ENCODE measurements around the gene CLK3. TPM values are rescaled to one million over a fixed set of nuclear protein-coding genes. Genes with fewer than 3 reads are reported as not detected.

The CLK3 gene
- polyA plus RNA-seq, 2 of the 4 experiments (the other 2 are of a cell fraction), result 35.7 to 48.2 TPM

GRCh38 chr15:74646480-74646879 lies 30.8 kb downstream of the CLK3 start:
- CTCF ChIA-PET, result interaction anchor here (0.6 to 6.0 kb wide), 4 partner anchors 12 to 123 kb away, joined by 4 to 60 read pairs (median 8); no protein-coding TSS in a partner anchor

GRCh38 chr15:74648051-74648842 lies 32.6 kb downstream of the CLK3 start:
- no peak overlapping the region for H3K4me2 ChIP-seq
- no peaks in the 10 kb centered on the region for H3K9me3 ChIP-seq
- no peak for ATAC-seq
- ChIA-PET CTCF (interaction anchor here (1.3 to 6.0 kb wide), 3 partner anchors 14 to 123 kb away, joined by 5 to 60 read pairs (median 9); no protein-coding TSS in a partner anchor), POLR2A (no interaction called here)
- no peak overlapping the region for H3K27ac ChIP-seq
- TF ChIP-seq ESRRA (IDR thresholded peaks at IDR 0.05; ENCODE audit: borderline replicate concordance, low read length) (no peak), PHF8 (IDR thresholded peaks at IDR 0.05; ENCODE audit: borderline replicate concordance, low read depth) (no peak), MAZ (IDR thresholded peaks at IDR 0.05; ENCODE audit: borderline replicate concordance, low read depth, low read length) (no peak), MYC (IDR thresholded peaks at IDR 0.05; ENCODE audit: borderline replicate concordance, low read length) (no peak), E2F6 (IDR thresholded peaks at IDR 0.05; ENCODE audit: borderline replicate concordance, low read depth) (no peak), FOSL2 (IDR thresholded peaks at IDR 0.05) (no peak), FOSL2 (CRISPR knock-in tag; IDR thresholded peaks at IDR 0.05) (no peak), POLR2A (IDR thresholded peaks at IDR 0.05; ENCODE audit: low read length) (no peak)
- no peak for FAIRE-seq
- DNase-seq (ENCODE audit: low read depth in 1 of 2, low spot score in 1 of 2), result no peak
- H3K4me3 ChIP-seq, result no peak overlapping the region
- 0 out of 3 replicates have a peak, but pooled peaks cover under 1% of the 10 kb centered on the region for H3K4me1 ChIP-seq
- 87% methylated on average over 5 of the region's 5 CpGs for WGBS (ENCODE audit: missing lambda C conversion rate)

More at GRCh38 chr15:74646480-74646879, 30.8 kb downstream of the CLK3 start:
- H3K4me3 ChIP-seq, result no peak overlapping the region
- no peak for FAIRE-seq
- no peaks in the 10 kb centered on the region for H3K9me3 ChIP-seq
- no peak overlapping the region for H3K27ac ChIP-seq
- POLR2A ChIA-PET, result no interaction called here
- ATAC-seq, result no peak
- no peak overlapping the region for H3K4me2 ChIP-seq
- H3K4me1 ChIP-seq, result 0 out of 3 replicates have a peak, but pooled peaks cover 6% of the 10 kb centered on the region
- TF ChIP-seq TP53 (CRISPR knock-in tag; IDR thresholded peaks at IDR 0.05) (no peak), MAX (IDR thresholded peaks at IDR 0.05) (no peak), EHF (CRISPR knock-in tag; IDR thresholded peaks at IDR 0.05) (no peak), CBX2 (IDR thresholded peaks at IDR 0.05; ENCODE audit: borderline replicate concordance, low read depth) (no peak), BHLHE40 (IDR thresholded peaks at IDR 0.05; ENCODE audit: low read depth, low read length) (no peak)
- no peak for DNase-seq (ENCODE audit: low read depth in 1 of 2, low spot score in 1 of 2)

GRCh38 chr15:74651242-74651741 lies 35.7 kb downstream of the CLK3 start:
- H3K9me3 ChIP-seq, result no peaks in the 10 kb centered on the region
- H3K4me1 ChIP-seq, result no peaks in the 10 kb centered on the region
- H3K27ac ChIP-seq, result no peak overlapping the region
- POLR2A ChIA-PET, result no interaction called here
- DNase-seq (ENCODE audit: low read depth in 1 of 2, low spot score in 1 of 2) (no peak), FAIRE-seq (no peak), ATAC-seq (no peak)
- H3K4me3 ChIP-seq, result no peak overlapping the region
- H3K4me2 ChIP-seq, result no peak overlapping the region
- no peak for TF ChIP-seq HES2 (IDR thresholded peaks at IDR 0.05)
- TF ChIP-seq CBX8 (IDR thresholded peaks at IDR 0.05), result no peak
- TF ChIP-seq SMC3 (IDR thresholded peaks at IDR 0.05), result no peak
- 96% methylated on average over 3 of the region's 3 CpGs for whole genome bisulfite sequencing (ENCODE audit: missing lambda C conversion rate)
- CTCF ChIA-PET, result interaction anchor here (0.9 to 2.8 kb wide), 6 partner anchors 10 to 137 kb away, joined by 3 to 12 read pairs (median 4); no protein-coding TSS in a partner anchor

- TF ChIP-seq HMGXB4 (CRISPR knock-in tag; IDR thresholded peaks at IDR 0.05; ENCODE audit: borderline replicate concordance), result no peak
- no peak for TF ChIP-seq MAZ (IDR thresholded peaks at IDR 0.05; ENCODE audit: borderline replicate concordance, low read depth, low read length)
- no peak for TF ChIP-seq JUNB (IDR thresholded peaks at IDR 0.05)
- TF ChIP-seq ZSCAN20 (CRISPR knock-in tag; IDR thresholded peaks at IDR 0.05), result no peak
- Histone ChIP-seq H3K27ac (no peak overlapping the region), H3K9me3 (no peaks in the 10 kb centered on the region), H3K4me3 (no peak overlapping the region), H3K4me2 (no peak overlapping the region), H3K4me1 (peaks cover 6% of the 10 kb centered on the region; the same call in 1 of the 3 replicates)
- 90% methylated on average over 7 of the region's 7 CpGs for WGBS (ENCODE audit: missing lambda C conversion rate)
- no peak for ATAC-seq
- POLR2A ChIA-PET, result no interaction called here
- CTCF ChIA-PET, result interaction anchor here (0.8 to 2.8 kb wide), 4 partner anchors 26 to 116 kb away, joined by 3 to 12 read pairs (median 4); no protein-coding TSS in a partner anchor
- FAIRE-seq, result no peak
- no peak for DNase-seq (ENCODE audit: low read depth in 1 of 2, low spot score in 1 of 2)
Measured at GRCh38 chr15:74653426-74654102, 37.9 kb downstream of the CLK3 start.
